A549 (cell line): ENCODE results near the gene RHEBL1. TPM values are rescaled to one million over a fixed set of nuclear protein-coding genes. Genes with fewer than 3 reads are reported as not detected.

Experiments
- ATAC-seq, 2 experiments: fragments of 200-7000 bp in 1 of 2; fragments of >200 bp in 1 of 2; cut with Nextera tagmentation in 1 of 2; cut with Tn5 transposase in 1 of 2; 3 replicates each; pipeline versions ENCODE4 v1.8.0 to v1.9.1; 2018 to 2020; ENCODE audit warnings: mild to moderate bottlenecking in 1 of 2, moderate library complexity in 1 of 2
- CTCF ChIA-PET: fragments of 300-600 bp; sonication (Branson Sonifier 250); formaldehyde crosslinking; extraction: SDS; loops from one replicate; lab custom pipeline; 2021; ENCODE audit warnings: antibody characterized with exemption, inconsistent platforms; lab: Yijun Ruan, JAX
- POLR2A ChIA-PET: fragments of 350-600 bp; formaldehyde crosslinking; extraction: SDS; loops from one replicate; lab custom pipeline; 2021; ENCODE audit warnings: antibody characterized with exemption, inconsistent platforms; lab: Yijun Ruan, JAX
- DNase-seq, 2 experiments: peaks; one replicate each; pipeline versions ENCODE4 v3.0.0 to v3.0.0-alpha.2; 2011 to 2016; ENCODE audit warnings: low read depth in 1 of 2, low spot score in 1 of 2
- FAIRE-seq: peaks from 2 replicates; lab custom pipeline; 2011; peaks lifted over from hg19 to GRCh38; lab: Jason Lieb, UNC
- H3K27ac ChIP-seq, 2 experiments: fragments of >200 bp; sonication (Bioruptor Twin); formaldehyde crosslinking; 3 replicates each; pipeline ENCODE4 v1.5.1; 2016 to 2017
- H3K4me1 ChIP-seq: fragments of >200 bp; sonication (Bioruptor Twin); formaldehyde crosslinking; 3 replicates; pipeline ENCODE4 v1.6.1; 2016
- H3K4me2 ChIP-seq: fragments of >200 bp; sonication (Bioruptor Twin); formaldehyde crosslinking; 3 replicates; pipeline ENCODE4 v1.6.1; 2016
- H3K4me3 ChIP-seq: fragments of >200 bp; sonication (Bioruptor Twin); formaldehyde crosslinking; 3 replicates; pipeline ENCODE4 v1.5.1; 2016
- H3K9me3 ChIP-seq: fragments of >200 bp; sonication (Bioruptor Twin); formaldehyde crosslinking; 3 replicates; pipeline ENCODE4 v1.6.1; 2016
- BCL3 ChIP-seq: fragments of >200 bp; sonication (Bioruptor Twin); formaldehyde crosslinking; IDR thresholded peaks from 3 replicates; pipeline ENCODE4 v1.6.1; 2016
- CEBPB ChIP-seq, 2 experiments: fragments of >200 bp in 1 of 2; sonication (Bioruptor Twin) in 1 of 2; formaldehyde crosslinking in 1 of 2; IDR thresholded peaks; 2 replicates each; pipeline ENCODE4 v1.6.1; 2012 to 2016
- CHD2 ChIP-seq: fragments of 150-350 bp; IDR thresholded peaks from 2 replicates; pipeline ENCODE4 v1.6.1; 2014; ENCODE audit warnings: low read length; ENCODE audit not compliant: partially characterized antibody
- E2F6 ChIP-seq: IDR thresholded peaks from 2 replicates; pipeline ENCODE4 v1.6.1; 2012; ENCODE audit warnings: low read depth, borderline replicate concordance
- FOSL2 ChIP-seq, 2 experiments: fragments of 450-650 bp in 1 of 2; fragments of >200 bp in 1 of 2; sonication (Bioruptor Twin) in 1 of 2; formaldehyde crosslinking; IDR thresholded peaks; 2 replicates each; pipeline versions ENCODE4 v1.5.0 to v1.6.1; 2016 to 2020; ENCODE audit warnings: mild to moderate bottlenecking in 1 of 2, moderate library complexity in 1 of 2
- FOXS1 ChIP-seq: fragments of 250-450 bp; sonication (Bioruptor Pico); IDR thresholded peaks from 2 replicates; pipeline ENCODE4 v1.5.0; 2020; ENCODE audit warnings: mild to moderate bottlenecking, moderate library complexity
- GATA3 ChIP-seq: IDR thresholded peaks from 2 replicates; pipeline ENCODE4 v1.6.1; 2012; ENCODE audit warnings: borderline replicate concordance
- HMGXB4 ChIP-seq: fragments of 250-450 bp; sonication (Bioruptor Pico); IDR thresholded peaks from 2 replicates; pipeline ENCODE4 v1.5.0; 2021; ENCODE audit warnings: mild to moderate bottlenecking, moderate library complexity, borderline replicate concordance
- HOXA7 ChIP-seq: fragments of 250-450 bp; sonication (Bioruptor Pico); IDR thresholded peaks from 2 replicates; pipeline ENCODE4 v1.5.0; 2020; ENCODE audit warnings: mild to moderate bottlenecking, moderate library complexity
- HOXB5 ChIP-seq: fragments of 250-450 bp; sonication (Bioruptor Pico); IDR thresholded peaks from 2 replicates; pipeline ENCODE4 v1.5.0; 2020; ENCODE audit warnings: mild to moderate bottlenecking, moderate library complexity
- JUN ChIP-seq, 2 experiments: fragments of >200 bp; sonication (Bioruptor Twin); formaldehyde crosslinking; IDR thresholded peaks; 2 replicates in 1 of 2; 3 replicates in 1 of 2; pipeline ENCODE4 v1.6.1; 2016 to 2017
- KDM1A ChIP-seq: fragments of 200-600 bp; sonication (generic); IDR thresholded peaks from 2 replicates; pipeline ENCODE4 v1.6.1; 2016; ENCODE audit warnings: low read depth, mild to moderate bottlenecking
- KDM5A ChIP-seq: fragments of 200-600 bp; sonication (generic); IDR thresholded peaks from 2 replicates; pipeline ENCODE4 v1.6.1; 2016; ENCODE audit warnings: antibody characterized with exemption, mild to moderate bottlenecking
- MAFK ChIP-seq: fragments of 450-650 bp; IDR thresholded peaks from 2 replicates; pipeline ENCODE4 v1.6.1; 2014; ENCODE audit not compliant: partially characterized antibody
- MAX ChIP-seq: IDR thresholded peaks from 2 replicates; pipeline ENCODE4 v1.6.1; 2012
- MAZ ChIP-seq: fragments of 150-350 bp; IDR thresholded peaks from 2 replicates; pipeline ENCODE4 v1.6.1; 2014; ENCODE audit warnings: antibody characterized with exemption, low read depth, low read length, borderline replicate concordance
- NFE2L2 ChIP-seq: fragments of 150-350 bp; conservative IDR thresholded peaks from 2 replicates; pipeline ENCODE4 v1.6.1; 2014; ENCODE audit warnings: low read length
- NPAS2 ChIP-seq: fragments of 250-450 bp; sonication (Bioruptor Pico); IDR thresholded peaks from 2 replicates; pipeline ENCODE4 v1.8.0; 2022; ENCODE audit warnings: mild to moderate bottlenecking, moderate library complexity, borderline replicate concordance
- NR3C1 ChIP-seq: fragments of >200 bp; sonication (Bioruptor Twin); formaldehyde crosslinking; IDR thresholded peaks from 3 replicates; pipeline ENCODE4 v1.6.1; 2017
- PBX3 ChIP-seq: IDR thresholded peaks from 2 replicates; pipeline ENCODE4 v1.6.1; 2012
- PHF8 ChIP-seq: fragments of 200-600 bp; sonication (generic); IDR thresholded peaks from 2 replicates; pipeline ENCODE4 v1.6.1; 2016; ENCODE audit warnings: low read depth, mild to moderate bottlenecking, antibody characterized with exemption, moderate library complexity, borderline replicate concordance
- POLR2A ChIP-seq: IDR thresholded peaks from 2 replicates; pipeline ENCODE4 v1.6.1; 2012; ENCODE audit warnings: mild to moderate bottlenecking, low read length
- POLR2AphosphoS2 ChIP-seq: conservative IDR thresholded peaks from 2 replicates; pipeline ENCODE4 v1.6.1; 2012; ENCODE audit warnings: low read length, improper control_type of control experiment, inconsistent platforms
- RAD21 ChIP-seq, 2 experiments: fragments of >200 bp in 1 of 2; sonication (Bioruptor Twin) in 1 of 2; formaldehyde crosslinking in 1 of 2; IDR thresholded peaks in 1 of 2; conservative IDR thresholded peaks in 1 of 2; 2 replicates in 1 of 2; 3 replicates in 1 of 2; pipeline ENCODE4 v1.6.1; 2012 to 2018; ENCODE audit warnings: inconsistent platforms in 1 of 2
- RARB ChIP-seq: fragments of 250-450 bp; sonication (Bioruptor Pico); IDR thresholded peaks from 2 replicates; pipeline ENCODE4 v1.8.0; 2021; ENCODE audit warnings: mild to moderate bottlenecking, moderate library complexity
- USF2 ChIP-seq: fragments of 450-650 bp; IDR thresholded peaks from 2 replicates; pipeline ENCODE4 v1.6.1; 2014; ENCODE audit warnings: antibody characterized with exemption
- ZFP36 ChIP-seq: fragments of 450-650 bp; IDR thresholded peaks from 2 replicates; pipeline ENCODE4 v1.6.1; 2014; ENCODE audit warnings: borderline replicate concordance; ENCODE audit not compliant: partially characterized antibody
- WGBS: methylation state at CpG from one replicate; pipeline ENCODE4 v1.1.6; 2017; ENCODE audit errors: missing lambda C conversion rate; 5-methylcytosine and 5-hydroxymethylcytosine counted together
- polyA plus RNA-seq, 4 experiments: library from polyadenylated mRNA; depleted of rRNA in 3 of 4; stranded (reverse); fragments of >200 nt; fragmentation: RNase III in 1 of 4; extraction: RNeasy Plus Mini Kit Qiagen cat#74134 plus additional on column Dnase treatment in 1 of 4; gene quantifications; 2 replicates in 3 of 4; 3 replicates in 1 of 4; pipeline ENCODE4 v1.2.3, GENCODE V29; 2011 to 2017

Gene RHEBL1
- polyA plus RNA-seq, 2 of the 4 experiments (the other 2 are of a cell fraction), result 2.1 to 4.0 TPM

GRCh38 chr12:49019120-49019430, 50.7 kb downstream of the RHEBL1 start:
- ATAC-seq (peak; percentile 20 to 25; a peak in 3 of 6 replicates), DNase-seq (no peak), FAIRE-seq (no peak)
- H3K27ac ChIP-seq, result peak overlapping the region; percentile 92 to 93
- TF ChIP-seq KDM1A (no peak), NR3C1 (no peak), PHF8 (no peak), HOXA7 (CRISPR knock-in tag) (peak; percentile 58; the same call in 1 of the 2 replicates), MAFK (peak; percentile 69), NPAS2 (CRISPR knock-in tag) (no peak)
- ChIA-PET POLR2A (interaction anchor here (0.7 kb wide), 1 partner anchor 62 kb away, joined by 3 read pairs; the partner anchor contains the start of gene ARF3), CTCF (interaction anchor here (0.8 to 5.2 kb wide), 13 partner anchors 12 to 99 kb away, joined by 3 to 33 read pairs (median 6); partner anchors contain the start of genes RHEBL1 and WNT1)
- H3K4me2 ChIP-seq, result peak overlapping the region; percentile 88
- 4% methylated on average over 8 of the region's 8 CpGs for WGBS
- H3K4me1 ChIP-seq, result peaks cover 22% of the 10 kb centered on the region
- H3K4me3 ChIP-seq, result peak overlapping the region; percentile 83
- H3K9me3 ChIP-seq, result no peaks in the 10 kb centered on the region

- WGBS, result 1% methylated on average over 53 of the region's 59 CpGs
- H3K27ac ChIP-seq, result peak within 1 kb of the TSS; percentile 92 to 93
- FAIRE-seq (no peak), ATAC-seq (peak; percentile 87 to 92), DNase-seq (peak; percentile 98)
- ChIA-PET CTCF (interaction anchor here (0.8 to 77.5 kb wide), 18 partner anchors 8 to 190 kb away, joined by 3 to 2584 read pairs (median 4); partner anchors contain the start of genes ARF3, DDN, FKBP11 and WNT1), POLR2A (interaction anchor here (0.6 to 1.0 kb wide), 3 partner anchors 18 to 113 kb away, joined by 3 to 9 read pairs (median 5); partner anchors contain the start of gene TUBA1B)
- peak within 1 kb of the TSS; percentile 83 for H3K4me3 ChIP-seq
- peaks cover 22% of the 10 kb centered on the region for H3K4me1 ChIP-seq
- H3K9me3 ChIP-seq, result no peaks in the 10 kb centered on the region
- peak within 1 kb of the TSS; percentile 90 for H3K4me2 ChIP-seq
- TF ChIP-seq KDM5A (no peak), MAZ (peak; percentile 87), NFE2L2 (0 out of 2 replicates have a peak, but pooled peaks have one; percentile 14), USF2 (0 out of 2 replicates have a peak, but pooled peaks have one; percentile 2), JUN (IDR thresholded peaks at IDR 0.05) (peak; percentile 91 to 98), CEBPB (IDR thresholded peaks at IDR 0.05) (peak in 1 of 2 experiments; percentile 24; a peak in 1 of 4 replicates), BCL3 (peak; percentile 90; the same call in 2 of the 3 replicates), FOSL2 (IDR thresholded peaks at IDR 0.05) (no peak), FOSL2 (CRISPR knock-in tag; IDR thresholded peaks at IDR 0.05) (peak; percentile 47; the same call in 1 of the 2 replicates), POLR2A (peak; percentile 77), NPAS2 (CRISPR knock-in tag) (no peak), RAD21 (conservative IDR thresholded peaks at IDR 0.05 in 1 of 2, IDR thresholded peaks at IDR 0.05 in 1 of 2) (peak; percentile 18 to 28; a peak in 1 of 5 replicates), RARB (CRISPR knock-in tag) (0 out of 2 replicates have a peak, but pooled peaks have one; percentile 9), HOXB5 (CRISPR knock-in tag) (peak; percentile 62; the same call in 1 of the 2 replicates), ZFP36 (no peak), GATA3 (0 out of 2 replicates have a peak, but pooled peaks have one; percentile 45), PBX3 (peak; percentile 88), HOXA7 (CRISPR knock-in tag) (0 out of 2 replicates have a peak, but pooled peaks have one; percentile 51), MAX (peak; percentile 88), HMGXB4 (CRISPR knock-in tag) (peak; percentile 87), E2F6 (peak; percentile 81), PHF8 (peak; percentile 85; the same call in 1 of the 2 replicates), POLR2AphosphoS2 (peak; percentile 85), FOXS1 (CRISPR knock-in tag) (no peak), CHD2 (no peak)
Observed at GRCh38 chr12:49018261-49019119, 51.3 kb downstream of the RHEBL1 start, which contains the start of gene PRKAG1. TSS of gene PRKAG1 (minus strand) at chr12:49018776. CDS start at chr12:49018740, 36 bp downstream.
